DMS114 treated with DMSO at 0.1 percent for 48 hours (cell line): ENCODE measurements around the gene KCNJ6.

Experiments used
- DNase-seq: peaks from one replicate; lab custom pipeline; 2025; ENCODE audit not compliant: unreplicated experiment; lab: John Stamatoyannopoulos, UW

The KCNJ6 gene

DNA sequence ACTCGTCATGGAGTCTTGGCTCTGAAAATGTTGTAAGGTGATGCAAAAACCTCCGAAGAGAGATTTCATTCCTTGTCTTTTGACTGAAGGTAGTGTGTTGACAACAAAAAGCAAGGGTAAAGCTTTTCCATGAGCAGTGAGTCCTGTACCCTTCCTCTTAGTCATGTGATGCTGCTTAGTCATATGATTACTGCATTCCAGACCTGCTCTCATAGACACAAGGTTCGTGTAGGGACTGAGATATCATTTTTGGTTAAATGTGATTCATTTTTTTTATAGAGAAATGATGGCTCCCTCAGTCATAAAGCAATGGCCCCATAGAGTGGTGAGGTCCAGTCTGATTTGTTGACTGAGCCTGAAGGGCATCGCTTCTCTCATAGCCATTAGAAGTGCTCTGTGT lies 9.2 kb downstream of the KCNJ6 start:
- no peak for DNase-seq

DNA sequence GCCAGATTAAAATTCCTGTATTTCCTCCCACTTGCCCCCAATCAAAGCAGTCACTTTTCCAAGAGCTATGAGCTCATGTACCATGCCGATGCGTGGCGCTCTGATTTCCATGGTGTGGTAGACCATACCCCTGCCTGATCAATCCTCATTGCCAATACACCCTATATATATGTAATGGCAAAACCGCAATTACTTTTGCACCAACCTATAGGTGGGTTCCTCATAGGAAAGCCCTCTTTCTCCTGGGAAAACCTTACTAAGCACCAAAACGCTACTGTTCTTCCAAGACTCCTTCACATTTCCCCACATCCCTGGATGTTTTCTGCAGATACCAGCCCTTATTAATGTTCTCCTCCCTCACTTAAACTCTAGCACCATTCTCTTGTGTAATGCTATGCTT lies 11.0 kb downstream of the KCNJ6 start:
- DNase-seq, result no peak

DNA sequence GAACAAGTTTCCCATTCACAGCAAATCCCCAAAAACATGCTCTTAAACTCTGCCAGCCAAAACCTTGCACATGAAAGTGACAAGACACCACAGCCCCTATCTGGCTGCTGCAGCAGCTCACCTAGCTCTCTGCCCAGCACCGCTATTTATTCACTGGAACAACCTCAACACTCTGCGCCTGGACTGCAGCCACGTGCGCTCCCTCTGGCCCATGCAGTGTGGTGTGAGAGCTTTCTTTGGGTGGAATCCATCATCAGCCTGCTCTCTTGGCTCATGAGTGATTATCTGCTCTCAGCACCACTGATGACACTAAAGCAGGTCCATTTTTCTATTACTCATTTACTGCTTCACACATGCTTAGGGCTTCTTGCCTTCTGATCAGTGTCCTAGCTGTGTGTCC lies 11.4 kb downstream of the KCNJ6 start:
- DNase-seq, result no peak

DNA sequence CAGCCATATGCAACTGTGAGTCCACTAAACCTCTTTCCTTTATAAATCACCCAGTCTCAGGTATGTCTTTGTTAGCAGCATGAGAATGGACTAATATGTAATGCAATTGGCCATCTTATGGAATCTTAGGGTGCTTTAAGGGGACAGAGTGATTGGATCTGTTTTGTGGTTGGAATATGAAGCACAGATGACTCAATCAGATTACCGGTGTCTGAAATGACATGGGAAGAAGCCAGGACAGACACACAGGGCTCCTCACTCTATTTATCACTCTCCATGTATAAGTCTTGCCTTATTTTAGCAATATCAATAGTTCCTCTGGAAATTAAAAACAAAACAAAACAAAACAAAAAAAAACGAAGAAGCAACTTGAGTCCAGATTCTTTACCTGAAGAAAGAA lies 12.9 kb downstream of the KCNJ6 start:
- DNase-seq, result no peak

DNA sequence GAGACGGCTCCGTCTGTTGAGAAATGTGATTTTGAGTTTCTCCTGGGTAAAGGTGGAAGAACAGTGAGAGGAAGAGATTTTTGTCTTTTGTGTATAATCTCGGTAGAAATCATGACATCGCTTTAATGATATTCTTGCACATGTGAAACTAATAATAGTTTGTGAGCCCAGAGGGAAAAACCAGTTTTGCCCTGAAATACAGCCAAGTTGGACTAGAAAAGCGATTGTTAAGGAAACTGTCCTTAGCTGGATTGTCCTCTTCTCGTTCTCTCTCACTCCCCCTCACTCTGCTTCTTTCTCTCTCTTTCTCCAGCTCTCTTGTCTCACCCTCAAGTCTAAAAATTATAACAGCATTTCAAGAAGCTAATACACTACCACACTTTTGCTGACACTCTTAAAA lies 17.1 kb downstream of the KCNJ6 start:
- DNase-seq, result no peak

DNA sequence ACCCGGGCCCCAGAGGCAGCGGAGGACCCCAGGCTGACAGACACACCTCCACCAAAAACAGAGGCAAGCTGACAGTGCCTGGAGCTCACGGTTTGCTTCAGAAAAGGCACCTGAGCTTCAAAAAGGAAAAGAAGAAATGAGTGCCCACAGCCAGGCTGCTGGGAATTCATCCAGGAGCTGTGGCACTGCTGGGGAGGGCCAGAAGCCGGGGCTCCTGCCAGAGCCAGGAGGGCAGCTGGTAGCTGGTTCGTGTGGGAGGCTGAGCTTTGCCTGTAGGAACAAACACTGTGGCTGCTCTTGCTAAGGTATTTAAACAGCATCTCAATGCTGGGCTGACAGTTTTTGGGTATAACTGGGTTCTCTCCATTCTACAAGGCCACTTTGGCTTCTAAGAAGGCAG lies 19.5 kb downstream of the KCNJ6 start:
- no peak for DNase-seq

DNA sequence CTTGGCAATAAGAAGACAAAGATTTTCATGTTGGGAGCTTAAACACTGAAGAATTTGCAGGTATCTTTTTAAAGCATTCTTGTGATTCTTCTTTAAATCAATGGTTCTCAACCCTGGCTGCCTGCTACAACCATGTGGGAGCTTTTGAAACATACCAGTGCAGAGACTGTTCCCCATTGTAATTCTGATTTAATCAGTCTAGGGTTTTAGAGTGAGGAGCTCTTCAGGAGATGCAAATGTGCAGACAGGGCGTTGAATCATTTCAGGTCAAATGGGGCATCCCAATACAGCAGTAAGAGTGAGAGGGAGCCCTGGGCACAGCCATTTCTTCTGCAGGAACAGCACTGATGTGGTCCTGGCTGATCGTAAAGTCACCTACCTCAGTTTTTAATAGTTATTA lies 24.3 kb downstream of the KCNJ6 start:
- DNase-seq, result no peak

DNA sequence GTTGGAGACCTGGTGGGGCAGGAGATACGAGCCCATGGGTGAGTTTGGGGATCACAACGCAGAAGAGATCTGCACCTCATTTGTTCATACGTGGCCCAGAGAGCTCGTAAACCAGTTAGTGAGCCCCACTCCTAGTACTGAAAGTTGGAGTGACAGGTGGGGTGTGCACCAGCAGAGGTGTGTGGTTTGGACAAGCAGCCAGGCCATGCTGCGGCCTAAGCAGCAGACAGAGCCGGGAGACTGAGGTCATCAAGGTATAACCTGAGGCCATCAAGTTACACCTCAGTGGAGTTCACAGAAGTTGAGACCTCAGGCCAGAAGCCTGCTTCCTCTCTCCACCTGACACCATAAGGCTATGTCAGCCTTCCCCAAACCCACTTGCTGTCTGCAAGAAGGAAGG lies 27.6 kb downstream of the KCNJ6 start:
- no peak for DNase-seq

DNA sequence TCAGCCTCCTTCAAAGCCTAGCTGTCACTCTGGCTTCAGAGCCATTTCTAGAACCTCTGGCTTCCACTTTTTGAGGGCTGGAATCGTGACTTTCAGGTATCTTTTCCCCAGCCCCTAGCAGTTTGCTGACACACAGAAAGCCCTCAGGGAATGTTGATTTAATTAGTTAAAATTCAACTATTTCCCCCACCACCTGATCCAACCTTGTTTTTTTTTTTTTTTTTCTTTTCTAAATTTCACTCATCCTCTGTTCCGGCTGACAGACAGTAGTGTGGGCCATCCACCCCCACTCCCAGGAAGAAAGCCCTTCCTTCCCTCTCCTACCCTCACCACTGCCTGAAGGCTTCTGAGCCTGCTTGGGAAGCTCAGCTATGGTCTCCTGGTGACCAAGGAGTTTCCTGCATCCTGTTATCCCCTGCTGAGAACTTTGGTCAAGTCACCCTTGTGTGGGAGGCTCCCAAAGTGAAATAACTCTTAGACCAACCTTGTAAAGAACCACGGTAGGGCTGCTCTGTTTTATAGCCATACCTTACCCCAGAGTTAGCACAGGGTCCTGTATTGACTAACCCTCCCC lies 29.4 kb downstream of the KCNJ6 start:
- no peak for DNase-seq

DNA sequence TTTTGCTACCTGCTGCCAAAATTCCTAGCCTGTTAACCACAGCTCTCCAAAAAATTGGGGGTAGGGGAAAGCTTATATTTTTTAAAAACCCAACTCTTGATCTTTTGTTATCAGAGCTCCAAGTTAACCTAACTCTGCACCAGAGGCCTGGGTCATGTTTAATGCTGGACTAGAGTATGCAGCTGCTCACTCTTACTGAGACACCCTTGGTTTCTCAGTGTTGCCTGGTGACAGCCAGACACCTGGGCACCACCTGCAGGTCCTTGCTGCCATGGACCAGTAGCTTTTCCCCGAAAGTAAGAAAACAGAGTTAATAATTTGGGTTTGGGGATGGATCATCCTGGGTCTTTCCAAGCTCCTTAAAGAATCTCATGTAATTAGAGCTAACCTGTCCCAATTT lies 30.1 kb downstream of the KCNJ6 start:
- DNase-seq, result no peak

DNA sequence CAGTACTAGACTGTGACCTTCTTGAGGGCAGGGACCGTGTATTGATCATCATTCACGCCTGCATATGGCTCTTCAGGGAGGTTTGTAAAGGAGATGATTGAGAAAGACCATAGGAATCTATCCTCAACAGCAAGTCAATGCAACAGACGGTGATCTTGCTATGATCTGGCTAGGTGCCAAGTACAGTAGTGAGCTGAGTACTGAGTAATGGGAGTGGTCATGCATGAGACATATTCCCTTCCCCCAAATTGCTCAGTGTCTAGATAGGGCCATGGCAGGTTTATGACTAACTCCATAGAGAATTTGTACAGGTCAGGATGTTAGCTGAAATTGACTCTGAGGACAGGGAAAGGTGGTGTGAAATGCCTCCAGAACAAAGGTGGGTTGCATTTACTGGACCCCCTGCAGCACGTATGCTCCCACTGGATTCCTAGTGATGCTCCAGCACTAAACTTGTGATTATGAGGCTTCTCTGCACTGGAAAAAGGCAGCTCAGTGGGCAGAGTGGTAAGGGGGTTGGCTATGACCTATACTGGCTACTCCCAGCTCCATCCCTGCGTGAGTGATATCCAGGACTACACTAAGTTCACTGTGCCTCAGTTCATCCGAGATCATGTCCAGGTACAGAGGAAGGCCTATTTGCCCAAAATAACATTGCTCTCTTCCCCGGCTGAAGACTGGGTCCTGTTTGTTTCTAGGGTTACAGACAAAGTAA lies 37.2 kb downstream of the KCNJ6 start:
- no peak for DNase-seq

DNA sequence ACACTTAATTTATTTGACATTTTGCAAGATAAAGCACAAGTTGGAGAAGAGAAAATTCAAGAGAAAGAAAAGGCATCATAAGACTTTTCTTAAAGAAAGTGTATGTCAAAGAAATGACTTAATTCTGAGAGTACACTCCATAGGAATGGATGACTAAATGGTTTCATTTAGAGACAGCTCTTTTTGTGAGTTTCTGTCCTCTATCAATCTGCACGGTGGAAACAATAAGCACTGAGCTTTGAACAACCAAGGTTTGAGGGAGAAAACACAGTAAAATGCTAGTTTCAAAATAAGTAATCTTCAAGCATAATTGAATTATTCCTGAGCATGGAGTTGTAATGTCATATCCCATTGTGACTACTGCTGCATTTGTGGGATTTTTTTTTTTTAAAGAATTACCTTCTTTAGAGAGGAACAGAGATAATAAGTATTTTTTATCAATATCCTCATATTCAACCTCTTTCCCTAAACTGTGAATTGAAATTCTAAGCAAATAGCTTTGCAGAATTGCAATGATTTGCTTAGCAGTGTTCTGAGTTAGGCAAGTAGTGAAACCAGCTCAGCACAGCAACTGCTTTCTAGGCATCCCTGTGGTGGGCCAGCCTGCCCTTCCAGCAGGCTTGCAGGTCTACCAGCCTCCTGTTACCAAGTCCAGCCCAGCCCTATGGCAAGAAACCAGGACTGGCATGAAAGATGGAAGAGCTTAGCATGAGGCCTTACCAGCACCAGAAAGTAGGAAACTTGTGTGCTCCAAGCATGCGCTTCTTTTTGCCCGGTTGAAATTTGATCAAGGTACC lies 38.2 kb downstream of the KCNJ6 start:
- DNase-seq, result no peak

DNA sequence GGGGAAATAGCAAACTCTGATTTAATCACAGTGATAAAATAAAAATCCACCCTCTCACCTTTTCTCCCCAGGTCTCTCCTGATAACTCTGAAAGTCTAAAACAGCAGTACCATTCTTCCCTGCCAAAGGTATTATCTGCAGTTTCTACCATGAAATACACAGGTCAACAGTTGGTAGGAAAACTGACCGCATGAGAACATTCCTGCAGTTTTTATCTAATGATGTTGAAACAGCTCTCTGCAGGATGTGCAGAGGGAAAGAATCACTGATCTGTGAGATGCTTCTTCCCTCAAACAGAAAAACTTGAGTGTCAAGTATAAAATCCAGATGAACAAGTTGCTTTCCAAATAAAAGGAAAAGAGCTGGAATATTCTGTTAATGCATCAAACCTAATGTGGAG lies 39.1 kb downstream of the KCNJ6 start:
- DNase-seq, result no peak

DNA sequence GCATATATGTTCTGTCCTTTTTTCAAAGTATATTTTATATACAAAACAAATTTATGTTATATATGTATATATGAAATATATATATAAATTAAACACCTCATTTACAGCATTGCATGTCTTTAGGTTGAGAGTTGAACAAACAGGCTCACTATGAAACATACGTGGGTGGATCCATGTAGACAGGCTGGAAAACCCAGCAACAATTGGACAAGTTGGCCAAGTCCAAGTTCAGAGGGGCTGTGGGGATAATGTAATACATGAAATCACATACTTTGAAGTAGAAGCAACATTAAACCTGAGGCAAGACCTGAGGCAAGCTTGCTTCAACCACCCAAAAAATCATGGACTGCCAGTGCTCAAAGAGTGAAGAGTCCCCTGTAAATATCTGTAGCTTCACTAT lies 39.7 kb downstream of the KCNJ6 start:
- DNase-seq, result no peak

DNA sequence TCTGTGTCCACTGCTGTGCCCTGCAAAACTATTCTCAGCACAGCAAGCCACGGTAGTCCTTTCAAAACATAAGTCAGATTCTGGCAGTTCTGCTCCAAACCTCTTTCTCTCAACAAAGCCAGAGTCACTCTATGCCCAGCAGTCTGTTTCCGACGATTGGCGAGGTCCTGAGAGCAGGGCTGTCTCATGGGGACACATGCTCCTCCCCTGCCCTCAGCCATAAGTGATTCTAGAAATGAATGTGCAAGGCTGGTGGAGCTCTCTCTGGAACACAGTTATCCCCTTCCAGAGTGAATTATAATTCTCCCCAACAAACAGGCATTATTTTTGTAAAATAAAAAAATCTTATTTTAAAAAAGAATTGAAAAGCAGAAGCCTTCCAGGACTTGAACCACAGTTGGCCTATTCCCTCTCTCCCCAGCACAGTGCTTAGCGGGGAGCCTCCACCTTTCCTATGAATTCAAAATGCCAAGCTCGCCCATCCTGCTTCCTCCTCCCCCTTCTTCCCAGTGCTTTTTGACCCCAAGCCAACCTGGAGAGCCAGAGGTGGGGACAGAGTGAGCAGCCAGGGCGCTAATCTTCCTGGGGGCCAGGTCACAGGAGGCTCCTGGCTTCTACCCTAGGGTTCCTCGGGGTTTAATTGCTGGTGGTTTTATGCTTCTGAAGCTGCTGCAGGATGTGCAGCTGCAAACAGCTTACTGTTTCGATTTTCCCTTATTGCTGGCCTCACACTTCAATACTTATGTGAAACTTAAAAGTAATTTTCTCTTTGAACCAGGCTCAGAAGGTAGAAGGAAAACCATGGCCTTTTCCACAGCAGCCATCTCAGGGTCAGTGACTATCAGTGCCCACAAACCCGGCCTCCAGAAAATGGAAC lies 41.1 kb downstream of the KCNJ6 start:
- DNase-seq, result no peak

DNA sequence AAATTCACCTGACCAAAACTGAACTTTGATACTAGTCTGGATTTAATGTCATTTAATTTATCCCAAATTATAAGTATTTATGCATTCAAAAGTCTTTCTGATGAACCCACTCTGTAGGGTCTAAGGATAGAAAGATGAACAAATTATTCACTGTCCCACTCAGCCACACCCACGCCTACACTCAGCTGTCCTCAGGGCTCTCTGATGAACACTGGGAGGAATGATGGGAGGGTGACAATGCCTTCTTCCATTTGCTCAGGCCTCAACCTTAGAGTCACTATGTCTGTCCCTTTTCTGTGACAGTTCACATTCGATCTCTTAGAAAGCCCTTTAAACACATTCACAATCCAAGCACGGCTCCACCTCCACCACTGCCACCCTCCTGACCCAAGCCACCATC lies 41.8 kb downstream of the KCNJ6 start:
- no peak for DNase-seq

DNA sequence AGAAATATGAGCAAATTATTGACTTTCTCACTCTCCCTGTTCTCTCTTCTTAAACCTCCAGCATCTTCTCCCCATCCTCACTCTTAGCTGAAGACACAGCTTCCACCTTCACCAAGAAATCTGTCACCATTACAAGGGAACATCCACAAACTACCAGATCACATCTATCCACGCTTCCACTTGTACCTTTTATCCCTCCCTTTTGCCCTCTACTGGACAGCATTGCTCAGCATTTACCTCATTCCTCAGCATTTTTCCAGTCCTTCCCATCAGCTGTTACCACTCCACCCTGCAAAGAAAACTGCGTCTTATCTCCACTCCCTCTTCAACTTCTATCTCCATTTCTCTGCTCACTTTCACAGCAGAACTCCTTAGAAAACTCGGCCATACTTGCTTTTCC lies 42.6 kb downstream of the KCNJ6 start:
- DNase-seq, result no peak

DNA sequence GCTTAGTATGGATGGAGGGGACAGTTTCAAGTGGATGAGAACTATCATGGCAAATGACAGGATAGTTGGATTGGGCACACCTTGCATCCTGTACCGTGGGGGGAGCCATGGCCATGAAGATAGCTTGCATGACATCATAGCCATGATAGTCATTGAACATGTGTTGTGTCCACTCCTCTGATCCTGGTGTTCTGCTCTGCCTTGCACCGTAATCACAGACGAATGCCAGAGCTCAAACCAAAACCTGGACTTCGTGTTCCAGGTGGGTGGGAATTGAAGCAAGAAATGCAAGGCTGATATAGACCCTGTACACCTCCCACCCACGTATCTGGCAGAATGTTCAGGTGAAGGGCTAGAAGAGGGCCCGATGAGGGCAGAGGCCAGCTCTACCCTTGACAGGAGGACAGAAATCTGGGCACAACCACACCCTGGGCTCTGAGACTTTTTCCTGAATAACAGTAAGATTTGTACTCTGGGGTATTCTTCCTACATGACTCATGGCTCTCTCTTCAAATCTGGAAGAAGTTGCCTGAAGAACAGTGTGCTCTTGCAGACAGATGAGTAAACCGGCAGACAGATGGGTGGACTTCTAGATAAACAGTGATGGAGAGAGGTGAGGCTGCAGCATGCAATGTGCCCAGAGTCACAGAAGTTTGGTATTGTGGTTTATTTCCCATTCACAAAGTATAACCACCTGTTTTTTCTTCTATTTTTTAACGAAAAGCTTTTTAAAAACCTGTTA lies 45.0 kb downstream of the KCNJ6 start:
- DNase-seq, result no peak

DNA sequence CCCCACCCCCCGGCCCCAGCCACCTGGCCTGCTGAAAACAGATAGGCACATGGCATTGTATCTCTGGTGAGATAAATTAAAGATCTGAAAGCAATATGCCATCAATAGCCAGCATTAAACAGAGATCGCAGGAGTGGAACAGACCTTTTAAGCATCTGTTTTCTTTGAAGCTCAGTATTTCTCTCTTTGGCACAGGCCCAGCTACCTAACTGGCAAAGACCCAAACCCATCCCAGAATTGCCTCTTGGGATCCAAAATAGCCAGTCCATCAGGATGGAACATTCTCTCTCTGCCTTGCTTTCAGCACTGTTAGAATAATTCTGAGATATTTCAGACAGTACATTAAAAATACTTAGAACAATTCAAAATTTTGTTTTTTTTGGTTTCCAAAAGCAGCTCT lies 46.0 kb downstream of the KCNJ6 start:
- DNase-seq, result no peak

DNA sequence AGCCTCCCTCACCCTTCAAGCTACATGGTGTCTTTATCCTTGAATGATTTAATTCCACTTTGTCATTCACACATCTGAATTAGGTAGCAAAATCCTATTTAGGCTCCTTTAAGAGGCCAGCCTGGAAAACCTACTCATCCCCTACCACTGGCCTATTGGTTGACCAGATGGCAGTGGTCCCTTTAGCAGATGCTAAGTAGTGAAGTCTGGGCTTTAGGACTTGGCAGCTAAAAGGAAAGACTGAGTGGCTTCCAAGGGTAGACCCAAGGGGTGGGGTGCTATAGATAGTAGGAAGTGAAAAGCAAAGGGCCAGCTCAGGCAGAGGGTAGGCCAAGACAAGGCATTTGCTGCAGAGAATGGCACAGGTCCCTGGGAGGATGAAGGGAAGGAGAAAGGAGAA lies 46.6 kb downstream of the KCNJ6 start:
- no peak for DNase-seq
